B cell (primary cell): Measurements from ENCODE around the gene MRNIP. TPM values are rescaled to one million over a fixed set of nuclear protein-coding genes. Genes with fewer than 3 reads are reported as not detected.
A peak's percentile ranks its signal among the peaks of the same experiment; 100 is the strongest.

Experiments
- ATAC-seq: fragments of 200-7000 bp; cut with Tn5 transposase; one replicate; pipeline ENCODE4 v1.10.0; 2021; ENCODE audit warnings: low read depth, mild to moderate bottlenecking, moderate number of reproducible peaks, moderate library complexity
- CTCF ChIA-PET: fragments of 350-600 bp; sonication (Branson Sonifier 250); formaldehyde crosslinking; loops from one replicate; lab custom pipeline; 2021; ENCODE audit warnings: antibody characterized with exemption, inconsistent platforms; lab: Charles Lee
- POLR2A ChIA-PET: fragments of 350-600 bp; sonication (Branson Sonifier 250); formaldehyde crosslinking; loops from one replicate; lab custom pipeline; 2021; ENCODE audit warnings: antibody characterized with exemption; lab: Charles Lee
- DNase-seq: peaks from one replicate; pipeline ENCODE4 v3.0.0; 2013
- H2AFZ ChIP-seq: 2 replicates; pipeline ENCODE4 v1.6.1; 2012; ENCODE audit warnings: mild to moderate bottlenecking, low read depth, low read length; ENCODE audit not compliant: insufficient read depth, poor library complexity, severe bottlenecking
- H3K27ac ChIP-seq, 2 donors: 1 replicate in 1 of 2; 2 replicates in 1 of 2; pipeline ENCODE4 v1.5.1; 2012 to 2013; ENCODE audit warnings: low read length in 2 of 2, mild to moderate bottlenecking in 2 of 2, moderate library complexity in 1 of 2
- H3K27me3 ChIP-seq, 4 experiments: fragments of 200-600 bp in 1 of 4; sonication (generic) in 1 of 4; replicated peaks in 1 of 4; 1 replicate in 2 of 4; 2 replicates in 2 of 4; pipeline versions ENCODE4 v1.6.1 to v1.7.0; 2013 to 2016; ENCODE audit warnings: low read length in 3 of 4, mild to moderate bottlenecking in 2 of 4, mixed read lengths in 1 of 4, moderate library complexity in 1 of 4; ENCODE audit not compliant: insufficient read depth in 4 of 4, control insufficient read depth in 3 of 4; ENCODE audit errors: control extremely low read depth in 1 of 4
- H3K36me3 ChIP-seq, 2 experiments: replicated peaks in 1 of 2; 1 replicate in 1 of 2; 2 replicates in 1 of 2; pipeline versions ENCODE4 v1.6.1 to v1.7.1; 2013; ENCODE audit warnings: low read length in 1 of 2; ENCODE audit not compliant: insufficient read depth in 2 of 2, control insufficient read depth in 1 of 2; ENCODE audit errors: control extremely low read depth in 1 of 2, extremely low read depth in 1 of 2
- H3K4me1 ChIP-seq, 2 donors: fragments of 200-600 bp in 1 of 2; sonication (generic) in 1 of 2; 1 replicate in 1 of 2; 2 replicates in 1 of 2; pipeline versions ENCODE4 v1.5.1 to v1.6.1; 2013 to 2017; ENCODE audit warnings: low read length in 2 of 2; ENCODE audit not compliant: control insufficient read depth in 2 of 2, insufficient read depth in 2 of 2
- H3K4me2 ChIP-seq: replicated peaks from 2 replicates; pipeline ENCODE3; 2012; ENCODE audit warnings: mild to moderate bottlenecking, low read depth, low read length; ENCODE audit not compliant: poor library complexity, severe bottlenecking
- H3K4me3 ChIP-seq, 5 experiments: fragments of 200-600 bp in 1 of 5; sonication (generic) in 1 of 5; 1 replicate in 3 of 5; 2 replicates in 2 of 5; pipeline versions ENCODE4 v1.5.1 to v1.7.0; 2011 to 2016; ENCODE audit warnings: low read length in 4 of 5, mild to moderate bottlenecking in 4 of 5, low read depth in 2 of 5, control low read depth in 1 of 5, moderate library complexity in 1 of 5; ENCODE audit not compliant: insufficient read depth in 1 of 5; ENCODE audit errors: control extremely low read depth in 1 of 5, extremely low read depth in 1 of 5
- H3K79me2 ChIP-seq: fragments of 200-600 bp; sonication (generic); one replicate; pipeline ENCODE4 v1.6.0; 2016; ENCODE audit warnings: low read length; ENCODE audit not compliant: control insufficient read depth, insufficient read depth
- H3K9ac ChIP-seq: fragments of 200-600 bp; sonication (generic); 2 replicates; pipeline ENCODE4 v1.6.1; 2017; ENCODE audit warnings: mild to moderate bottlenecking, low read length, moderate library complexity
- H3K9me3 ChIP-seq, 3 donors: one replicate each; pipeline versions ENCODE4 v1.6.1 to v1.7.1; 2013; ENCODE audit warnings: low read length in 2 of 3; ENCODE audit not compliant: control insufficient read depth in 2 of 3, insufficient read depth in 1 of 3; ENCODE audit errors: control extremely low read depth in 1 of 3
- H4K20me1 ChIP-seq: 2 replicates; pipeline ENCODE4 v1.6.0; 2012; ENCODE audit warnings: mild to moderate bottlenecking, low read length; ENCODE audit not compliant: insufficient read depth, control insufficient read depth, poor library complexity, severe bottlenecking
- H3K27ac Mint-ChIP-seq: one replicate; pipeline ENCODE4 v1.8.0; 2021; ENCODE audit warnings: mixed read lengths
- H3K27me3 Mint-ChIP-seq: one replicate; pipeline ENCODE4 v1.8.0; 2021; ENCODE audit warnings: mixed read lengths
- H3K4me1 Mint-ChIP-seq: one replicate; pipeline ENCODE4 v1.8.0; 2021; ENCODE audit warnings: mixed read lengths
- H3K4me3 Mint-ChIP-seq: one replicate; pipeline ENCODE4 v1.8.0; 2021; ENCODE audit warnings: mixed read lengths
- H3K9me3 Mint-ChIP-seq: one replicate; pipeline ENCODE4 v1.8.0; 2022; ENCODE audit warnings: mixed read lengths; ENCODE audit not compliant: insufficient read depth
- EZH2 ChIP-seq: IDR thresholded peaks from 2 replicates; pipeline ENCODE4 v1.6.1; 2012; ENCODE audit warnings: borderline replicate concordance, low read depth, mild to moderate bottlenecking, moderate library complexity, low read length; ENCODE audit not compliant: insufficient read depth, poor library complexity, severe bottlenecking
- WGBS: methylation state at CpG from one replicate; pipeline ENCODE4 v1.1.5; 2013; ENCODE audit warnings: missing lambda C conversion rate; ENCODE audit not compliant: insufficient coverage; 5-methylcytosine and 5-hydroxymethylcytosine counted together
- intact Hi-C: fragments of 100-400 bp; cut with micrococcal nuclease; formaldehyde crosslinking; loops from one replicate; pipeline ENCODE4 v1.10.0; 2022
- polyA plus RNA-seq: library from polyadenylated mRNA; depleted of rRNA; stranded (reverse); fragments of >200 nt; gene quantifications from 2 replicates; pipeline ENCODE4 v1.2.3, GENCODE V29; 2012
- total RNA-seq, 2 donors: library from RNA; stranded (reverse); fragments of 120-200 nt in 1 of 2; gene quantifications; 1 replicate in 1 of 2; 2 replicates in 1 of 2; pipeline versions ENCODE4 v1.2.3 to v1.2.4, GENCODE V29; 2013 to 2022
- TF ChIP-seq, protein P1 (sequence below): fragments of 200-600 bp; IDR thresholded peaks from one replicate; pipeline ENCODE4 v1.8.0; 2022; ENCODE audit warnings: antibody characterized with exemption, mild to moderate bottlenecking

Gene MRNIP
- total and polyA plus RNA-seq, 2 donors (not counting 1 experiment from before 2014, with no cell fraction given) = 152 to 178 TPM

DNA sequence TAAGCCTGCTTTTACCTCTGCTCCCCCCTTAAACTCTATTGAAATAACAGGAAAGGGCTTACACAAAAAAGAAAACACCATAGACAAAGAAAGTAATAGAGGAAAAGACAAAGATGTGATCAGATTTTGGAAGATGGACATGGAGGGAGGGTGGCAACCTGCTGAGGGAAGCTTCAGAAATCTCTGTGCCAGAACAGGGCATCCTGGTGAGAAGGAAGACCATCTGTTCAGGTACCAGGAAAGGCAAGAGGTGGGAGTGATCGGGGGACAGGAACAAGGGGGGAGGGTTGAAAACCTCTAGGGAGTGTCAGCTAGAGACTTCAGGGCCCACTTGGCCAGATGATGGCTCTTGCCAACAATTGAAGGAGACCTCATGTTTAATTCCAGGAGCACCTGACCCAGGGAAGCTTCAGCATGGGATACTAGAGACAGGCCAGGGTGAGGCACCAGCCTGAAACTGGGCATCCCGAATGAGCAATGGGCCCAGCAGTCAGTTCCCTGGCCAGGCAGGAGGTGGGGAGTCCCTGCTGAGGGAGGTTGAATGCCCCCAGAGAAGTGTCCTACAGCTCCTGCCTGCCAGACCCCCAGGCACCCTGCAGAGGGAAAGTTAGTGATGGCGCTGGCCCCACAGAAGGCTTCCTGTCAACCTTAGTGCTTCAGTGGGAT lies 29.7 kb downstream of the MRNIP start:
- H3K27me3 Mint-ChIP-seq = no peaks in the 10 kb centered on the region
- no peak for TF ChIP-seq EZH2
- TF ChIP-seq, protein P1, sequence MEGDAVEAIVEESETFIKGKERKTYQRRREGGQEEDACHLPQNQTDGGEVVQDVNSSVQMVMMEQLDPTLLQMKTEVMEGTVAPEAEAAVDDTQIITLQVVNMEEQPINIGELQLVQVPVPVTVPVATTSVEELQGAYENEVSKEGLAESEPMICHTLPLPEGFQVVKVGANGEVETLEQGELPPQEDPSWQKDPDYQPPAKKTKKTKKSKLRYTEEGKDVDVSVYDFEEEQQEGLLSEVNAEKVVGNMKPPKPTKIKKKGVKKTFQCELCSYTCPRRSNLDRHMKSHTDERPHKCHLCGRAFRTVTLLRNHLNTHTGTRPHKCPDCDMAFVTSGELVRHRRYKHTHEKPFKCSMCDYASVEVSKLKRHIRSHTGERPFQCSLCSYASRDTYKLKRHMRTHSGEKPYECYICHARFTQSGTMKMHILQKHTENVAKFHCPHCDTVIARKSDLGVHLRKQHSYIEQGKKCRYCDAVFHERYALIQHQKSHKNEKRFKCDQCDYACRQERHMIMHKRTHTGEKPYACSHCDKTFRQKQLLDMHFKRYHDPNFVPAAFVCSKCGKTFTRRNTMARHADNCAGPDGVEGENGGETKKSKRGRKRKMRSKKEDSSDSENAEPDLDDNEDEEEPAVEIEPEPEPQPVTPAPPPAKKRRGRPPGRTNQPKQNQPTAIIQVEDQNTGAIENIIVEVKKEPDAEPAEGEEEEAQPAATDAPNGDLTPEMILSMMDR = no peak
- H3K9me3 Mint-ChIP-seq = no peaks in the 10 kb centered on the region
- Histone ChIP-seq H3K27me3 (no peaks in the 10 kb centered on the region), H3K27ac (peak overlapping the region in 1 of 2 donors; percentile 36), H3K4me1 (no peaks in the 10 kb centered on the region), H2AFZ (no peak overlapping the region), H3K4me3 (no peak overlapping the region), H4K20me1 (peaks cover 75% of the 10 kb centered on the region), H3K4me2 (no peak overlapping the region), H3K79me2 (peaks cover 34% of the 10 kb centered on the region), H3K9me3 (no peaks in the 10 kb centered on the region), H3K9ac (no peak overlapping the region), H3K36me3 (peaks cover 4 to 86% of the 10 kb centered on the region in 2 experiments)
- ChIA-PET CTCF (interaction anchor here (0.8 kb wide), 1 partner anchor 78 kb away, joined by 3 read pairs; no protein-coding TSS in a partner anchor), POLR2A (interaction anchor here (1.0 kb wide), 1 partner anchor 8 kb away, joined by 4 read pairs; the partner anchor contains the start of gene SQSTM1)
- H3K27ac Mint-ChIP-seq = peak overlapping the region; percentile 24
- no peak for DNase-seq
- H3K4me1 Mint-ChIP-seq = peaks cover 13% of the 10 kb centered on the region
- H3K4me3 Mint-ChIP-seq = no peak overlapping the region
- WGBS = 93% methylated on average over 2 of the region's 3 CpGs
- ATAC-seq = no peak
- intact Hi-C loops = no loop called here

DNA sequence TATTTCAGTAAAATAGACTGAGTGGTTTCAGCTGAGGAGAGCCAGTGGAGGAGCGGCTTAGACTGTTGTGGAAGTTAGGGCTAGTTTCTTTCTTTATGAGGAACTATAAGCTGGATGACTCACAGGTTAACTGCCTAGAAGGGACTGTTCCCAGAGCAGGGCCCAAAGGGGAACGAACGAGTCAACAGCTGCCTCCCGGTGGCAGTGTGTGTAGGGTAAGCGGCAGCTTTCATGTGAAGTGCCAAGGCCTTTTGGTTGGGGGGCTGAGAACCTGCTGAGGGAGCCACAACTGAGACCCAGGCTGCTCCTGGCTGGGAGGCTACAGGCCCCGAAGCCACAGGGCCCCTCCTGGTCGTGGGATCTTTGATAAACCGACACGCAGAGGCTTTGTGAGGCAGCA lies 30.9 kb downstream of the MRNIP start:
- Histone ChIP-seq H3K79me2 (peaks cover 46% of the 10 kb centered on the region), H4K20me1 (peaks cover 80% of the 10 kb centered on the region), H3K27me3 (no peaks in the 10 kb centered on the region), H3K27ac (no peak overlapping the region), H3K9me3 (no peaks in the 10 kb centered on the region), H3K9ac (no peak overlapping the region), H3K36me3 (peaks cover 2 to 84% of the 10 kb centered on the region in 2 experiments), H2AFZ (no peak overlapping the region), H3K4me3 (no peak overlapping the region), H3K4me2 (no peak overlapping the region), H3K4me1 (peaks cover 0 to 2% of the 10 kb centered on the region in 2 donors)
- intact Hi-C loops = no loop called here
- Mint-ChIP-seq H3K27ac (peak overlapping the region; percentile 20), H3K27me3 (no peaks in the 10 kb centered on the region), H3K4me3 (no peak overlapping the region), H3K4me1 (peaks cover 22% of the 10 kb centered on the region), H3K9me3 (no peaks in the 10 kb centered on the region)
- DNase-seq (no peak), ATAC-seq (peak; percentile 53)
- POLR2A ChIA-PET = no interaction called here
- CTCF ChIA-PET = interaction anchor here (1.1 to 1.3 kb wide), 2 partner anchors 26 to 65 kb away, joined by 5 read pairs; no protein-coding TSS in a partner anchor
- TF ChIP-seq, protein P1 = no peak
- no peak for TF ChIP-seq EZH2
- WGBS = 79% methylated on average over 9 of the region's 9 CpGs
